K562 (cell line): ENCODE data around the gene HRH1. TPM values are rescaled to one million over a fixed set of nuclear protein-coding genes. Genes with fewer than 3 reads are reported as not detected.

Experiments
- CSDE1 ChIP-seq, 2 experiments: fragments of 450-650 bp; IDR thresholded peaks; 2 replicates each; pipeline ENCODE4 v1.6.1; 2016; ENCODE audit warnings: mild to moderate bottlenecking in 1 of 2
- DACH1 ChIP-seq: fragments of 450-650 bp; IDR thresholded peaks from 2 replicates; pipeline ENCODE4 v1.6.1; 2018; ENCODE audit not compliant: partially characterized antibody
- EHMT2 ChIP-seq: fragments of 450-650 bp; IDR thresholded peaks from 2 replicates; pipeline ENCODE4 v1.6.1; 2018; ENCODE audit warnings: antibody characterized with exemption
- EP400 ChIP-seq: fragments of 450-650 bp; IDR thresholded peaks from 2 replicates; pipeline ENCODE4 v1.6.1; 2017; ENCODE audit warnings: antibody characterized with exemption, mild to moderate bottlenecking, moderate library complexity
- FIP1L1 ChIP-seq: fragments of 200-400 bp; formaldehyde crosslinking; IDR thresholded peaks from 2 replicates; pipeline ENCODE4 v1.6.1; 2018; ENCODE audit warnings: mild to moderate bottlenecking, low read depth, low read length; ENCODE audit not compliant: poor library complexity, severe bottlenecking
- FOXP4 ChIP-seq: sonication (generic); formaldehyde crosslinking; IDR thresholded peaks from 2 replicates; pipeline ENCODE4 v1.8.0; 2022; ENCODE audit warnings: mild to moderate bottlenecking, missing genetic modification reagents, borderline replicate concordance
- JUN ChIP-seq, 2 experiments: sonication (generic) in 1 of 2; formaldehyde crosslinking in 1 of 2; IDR thresholded peaks; 2 replicates each; pipeline versions ENCODE4 v1.6.1 to v1.8.0; 2012 to 2022; ENCODE audit warnings: borderline replicate concordance in 2 of 2, mild to moderate bottlenecking in 2 of 2, improper control_type of control experiment in 1 of 2, low read depth in 1 of 2, low read length in 1 of 2, missing genetic modification reagents in 1 of 2
- MEF2D ChIP-seq: conservative IDR thresholded peaks from 2 replicates; pipeline ENCODE4 v1.6.1; 2016; ENCODE audit warnings: low read depth, missing genetic modification characterization, missing compliant biosample characterization
- NR4A1 ChIP-seq, 2 experiments: fragments of 250-450 bp in 1 of 2; fragments of 450-650 bp in 1 of 2; sonication (Bioruptor Pico) in 1 of 2; IDR thresholded peaks; 2 replicates each; pipeline versions ENCODE4 v1.4.0 to v1.6.1; 2016 to 2020; ENCODE audit warnings: mild to moderate bottlenecking in 2 of 2, missing compliant biosample characterization in 1 of 2, missing genetic modification characterization in 1 of 2, moderate library complexity in 1 of 2
- NUFIP1 ChIP-seq: fragments of 450-650 bp; IDR thresholded peaks from 2 replicates; pipeline ENCODE4 v1.6.1; 2018; ENCODE audit not compliant: partially characterized antibody
- PATZ1 ChIP-seq: fragments of 250-450 bp; sonication (Bioruptor Pico); IDR thresholded peaks from 2 replicates; pipeline ENCODE4 v1.5.0; 2020; ENCODE audit warnings: mild to moderate bottlenecking, borderline replicate concordance
- POLR2H ChIP-seq: IDR thresholded peaks from 2 replicates; pipeline ENCODE4 v1.6.1; 2016; ENCODE audit warnings: missing genetic modification characterization, low read depth, mild to moderate bottlenecking, control low read depth, missing compliant biosample characterization, moderate library complexity
- RB1 ChIP-seq: fragments of 450-650 bp; IDR thresholded peaks from 2 replicates; pipeline ENCODE4 v1.6.1; 2017; ENCODE audit warnings: low read depth, mild to moderate bottlenecking
- RBBP5 ChIP-seq: fragments of 200-600 bp; sonication (generic); IDR thresholded peaks from 2 replicates; pipeline ENCODE4 v1.6.1; 2012; ENCODE audit warnings: borderline replicate concordance, mild to moderate bottlenecking, low read length, control low read depth, inconsistent platforms; ENCODE audit not compliant: insufficient read depth, poor library complexity, severe bottlenecking
- RBFOX2 ChIP-seq: fragments of 200-400 bp; formaldehyde crosslinking; IDR thresholded peaks from 2 replicates; pipeline ENCODE4 v1.6.1; 2017; ENCODE audit warnings: low read depth, mild to moderate bottlenecking, low read length, moderate library complexity
- SIX5 ChIP-seq, 2 experiments: IDR thresholded peaks; 2 replicates each; pipeline ENCODE4 v1.6.1; 2011; ENCODE audit warnings: low read length in 2 of 2, borderline replicate concordance in 1 of 2, low read depth in 1 of 2, mild to moderate bottlenecking in 1 of 2, moderate library complexity in 1 of 2; ENCODE audit not compliant: insufficient read depth in 1 of 2
- SP1 ChIP-seq: sonication (generic); formaldehyde crosslinking; IDR thresholded peaks from 2 replicates; pipeline ENCODE4 v1.8.1; 2022; ENCODE audit warnings: mild to moderate bottlenecking, missing genetic modification reagents
- ZBTB7A ChIP-seq: IDR thresholded peaks from 2 replicates; pipeline ENCODE4 v1.6.1; 2011; ENCODE audit warnings: low read depth, mild to moderate bottlenecking, low read length, moderate library complexity, borderline replicate concordance; ENCODE audit not compliant: control insufficient read depth
- ZNF449 ChIP-seq: fragments of 250-450 bp; sonication (Bioruptor Pico); IDR thresholded peaks from 2 replicates; pipeline ENCODE4 v1.8.0; 2022; ENCODE audit warnings: moderate library complexity, mild to moderate bottlenecking, inconsistent platforms
- polyA plus RNA-seq, 8 experiments: library from polyadenylated mRNA; depleted of rRNA in 4 of 8; stranded (reverse) in 5 of 8; unstranded in 3 of 8; fragments of >200 nt; fragmentation: Nextera tagmentation in 2 of 8; fragmentation: Illumina TruSeq in 1 of 8; extraction: Ambion mirVana in 2 of 8; extraction: Trizol in 1 of 8; gene quantifications; 2 replicates each; pipeline versions ENCODE4 v1.2.1 to v1.2.3, GENCODE V29; 2011 to 2014; ENCODE audit warnings: inconsistent platforms in 1 of 8, missing spikeins in 1 of 8
- total RNA-seq, 7 experiments: library from RNA; depleted of rRNA in 6 of 7; stranded (reverse); fragments of >200 nt in 6 of 7; fragmentation: Illumina TruSeq in 2 of 7; extraction: Trizol in 2 of 7; gene quantifications; 2 replicates each; pipeline versions ENCODE4 v1.2.1 to v1.2.3, GENCODE V29; 2011 to 2021; ENCODE audit warnings: low replicate concordance in 1 of 7

HRH1 gene
- total and polyA plus RNA-seq, 9 of the 15 experiments (the other 6 are each of a cell fraction or from before 2014, with no cell fraction given), result 0.03 to 0.15 (median 0.06) TPM; not detected in 1

GRCh38 chr3:11271986-11272904 is 118.0 kb downstream of the HRH1 start, which contains the start of gene ATG7 (continued):
- TF ChIP-seq RB1 (peak; percentile 86), NR4A1 (CRISPR knock-in tag; IDR thresholded peaks at IDR 0.05) (no peak), NR4A1 (tag; IDR thresholded peaks at IDR 0.05) (peak; percentile 77), NUFIP1 (no peak), POLR2H (peak; percentile 90), FIP1L1 (peak; percentile 37), SIX5 (IDR thresholded peaks at IDR 0.05; ENCODE audit: borderline replicate concordance in 1 of 2, insufficient read depth in 1 of 2, low read depth in 1 of 2, low read length in 2 of 2) (0 out of 4 replicates have a peak, but pooled peaks of 1 of the 2 experiments have one; percentile 1), RBFOX2 (peak; percentile 99), ZNF449 (CRISPR knock-in tag) (no peak), JUN (IDR thresholded peaks at IDR 0.05; ENCODE audit: borderline replicate concordance, low read depth, low read length) (peak; percentile 84), JUN (CRISPR knock-in tag; IDR thresholded peaks at IDR 0.05; ENCODE audit: borderline replicate concordance) (no peak), SP1 (CRISPR knock-in tag) (peak; percentile 94), FOXP4 (CRISPR knock-in tag) (no peak), EHMT2 (no peak), ZBTB7A (peak; percentile 71; the same call in 1 of the 2 replicates), DACH1 (no peak), MEF2D (tag) (0 out of 2 replicates have a peak, but pooled peaks have one; percentile 30), RBBP5 (peak; percentile 94), CSDE1 (IDR thresholded peaks at IDR 0.05) (no peak), PATZ1 (CRISPR knock-in tag) (no peak), EP400 (peak; percentile 89)
